Measurements from ENCODE around the gene SPTLC2. TPM values are rescaled to one million over a fixed set of nuclear protein-coding genes. Genes with fewer than 3 reads are reported as not detected.

SPTLC2 gene
- total RNA-seq, 1 experiment from 2014 or later = 68.4 TPM

DNA sequence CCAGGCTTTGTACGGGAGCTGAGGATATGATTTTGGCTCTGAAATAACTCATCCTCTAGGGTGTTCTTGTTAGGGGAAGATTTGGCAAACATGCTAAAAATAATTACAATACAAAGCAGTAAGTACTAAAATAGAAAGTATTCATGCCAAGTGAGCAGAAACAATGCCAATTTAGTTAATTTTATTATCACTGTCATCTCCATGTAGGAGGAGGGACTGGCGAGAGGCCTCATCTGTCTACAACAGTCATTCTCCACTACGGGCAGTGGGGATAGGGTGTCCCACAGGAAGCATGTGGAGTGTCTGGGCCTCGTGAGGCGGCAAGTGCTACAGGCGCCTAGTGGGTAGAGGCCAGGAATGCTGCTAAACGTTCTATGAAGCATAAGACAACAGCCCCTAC lies 121.1 kb downstream of the SPTLC2 start:
- Histone ChIP-seq H4K20me1 (ENCODE audit: insufficient read depth) (no peaks in the 10 kb centered on the region), H3K79me2 (ENCODE audit: low read depth) (no peaks in the 10 kb centered on the region), H3K27me3 (ENCODE audit: insufficient read depth, low read depth) (no peaks in the 10 kb centered on the region), H3K27ac (no peak overlapping the region), H3K4me3 (no peak overlapping the region), H3K36me3 (ENCODE audit: low read depth) (no peaks in the 10 kb centered on the region), H3K9me2 (ENCODE audit: insufficient read depth) (no peaks in the 10 kb centered on the region), H3K4me1 (replicated peaks; ENCODE audit: insufficient read depth) (no peaks in the 10 kb centered on the region), H3K4me2 (no peak overlapping the region), H3F3A (ENCODE audit: insufficient read depth, low read depth) (peaks cover 7% of the 10 kb centered on the region; the same call in 1 of the 2 replicates), H2AFZ (no peak overlapping the region), H3K9me3 (ENCODE audit: insufficient read depth, low read depth) (no peaks in the 10 kb centered on the region)
- no peak for DNase-seq
- TF ChIP-seq EZH2 (IDR thresholded peaks at IDR 0.05; ENCODE audit: low read depth) = no peak
- TF ChIP-seq, protein P1, sequence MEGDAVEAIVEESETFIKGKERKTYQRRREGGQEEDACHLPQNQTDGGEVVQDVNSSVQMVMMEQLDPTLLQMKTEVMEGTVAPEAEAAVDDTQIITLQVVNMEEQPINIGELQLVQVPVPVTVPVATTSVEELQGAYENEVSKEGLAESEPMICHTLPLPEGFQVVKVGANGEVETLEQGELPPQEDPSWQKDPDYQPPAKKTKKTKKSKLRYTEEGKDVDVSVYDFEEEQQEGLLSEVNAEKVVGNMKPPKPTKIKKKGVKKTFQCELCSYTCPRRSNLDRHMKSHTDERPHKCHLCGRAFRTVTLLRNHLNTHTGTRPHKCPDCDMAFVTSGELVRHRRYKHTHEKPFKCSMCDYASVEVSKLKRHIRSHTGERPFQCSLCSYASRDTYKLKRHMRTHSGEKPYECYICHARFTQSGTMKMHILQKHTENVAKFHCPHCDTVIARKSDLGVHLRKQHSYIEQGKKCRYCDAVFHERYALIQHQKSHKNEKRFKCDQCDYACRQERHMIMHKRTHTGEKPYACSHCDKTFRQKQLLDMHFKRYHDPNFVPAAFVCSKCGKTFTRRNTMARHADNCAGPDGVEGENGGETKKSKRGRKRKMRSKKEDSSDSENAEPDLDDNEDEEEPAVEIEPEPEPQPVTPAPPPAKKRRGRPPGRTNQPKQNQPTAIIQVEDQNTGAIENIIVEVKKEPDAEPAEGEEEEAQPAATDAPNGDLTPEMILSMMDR (conservative IDR thresholded peaks at IDR 0.05) = no peak
- CTCF ChIA-PET = no interaction called here
- BruUV-seq (replicated peaks) = no TSS peak
- intact Hi-C loops (cut with micrococcal nuclease; ENCODE audit: unreplicated experiment) = no loop called here
- POLR2A ChIA-PET (ENCODE audit: unreplicated experiment) = interaction anchor here (0.7 kb wide), 1 partner anchor 266 kb away, joined by 4 read pairs; no protein-coding TSS in a partner anchor

DNA sequence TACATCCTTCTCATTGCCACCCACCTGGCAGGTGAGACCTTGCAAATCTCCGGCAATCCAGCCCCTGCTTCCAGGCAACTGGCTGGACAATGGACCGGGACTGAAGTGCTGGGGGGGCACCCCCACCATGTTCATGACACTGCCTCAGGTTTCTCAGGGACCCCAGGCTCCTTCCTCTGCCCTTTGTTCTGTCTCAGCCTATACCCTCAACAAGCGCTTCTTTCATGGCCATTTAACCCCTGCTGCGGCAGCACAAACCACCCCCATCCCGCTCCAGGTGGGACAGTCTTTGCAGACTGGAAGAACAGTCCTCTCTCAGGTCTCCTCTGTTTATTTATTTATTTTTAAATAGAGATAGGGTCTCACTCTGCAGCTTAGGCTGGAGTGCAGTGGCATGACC lies 125.4 kb downstream of the SPTLC2 start:
- H3K36me3 ChIP-seq (ENCODE audit: low read depth) = no peaks in the 10 kb centered on the region
- intact Hi-C loops (cut with micrococcal nuclease; ENCODE audit: unreplicated experiment) = no loop called here
- no peak overlapping the region for H3K27ac ChIP-seq
- ChIA-PET POLR2A (ENCODE audit: unreplicated experiment) (no interaction called here), CTCF (no interaction called here)
- H2AFZ ChIP-seq = no peak overlapping the region
- no peak overlapping the region for H3K4me2 ChIP-seq
- no peak overlapping the region for H3K4me3 ChIP-seq
- no peaks in the 10 kb centered on the region for H3K4me1 ChIP-seq (replicated peaks; ENCODE audit: insufficient read depth)
- no peaks in the 10 kb centered on the region for H3K79me2 ChIP-seq (ENCODE audit: low read depth)
- no TSS peak for BruUV-seq (replicated peaks)
- no peaks in the 10 kb centered on the region for H3K27me3 ChIP-seq (ENCODE audit: insufficient read depth, low read depth)
- no peaks in the 10 kb centered on the region for H3K9me3 ChIP-seq (ENCODE audit: insufficient read depth, low read depth)
- H4K20me1 ChIP-seq (ENCODE audit: insufficient read depth) = no peaks in the 10 kb centered on the region
- no peak for DNase-seq
- TF ChIP-seq EZH2 (IDR thresholded peaks at IDR 0.05; ENCODE audit: low read depth) = no peak
- TF ChIP-seq, protein P1 (conservative IDR thresholded peaks at IDR 0.05) = no peak
- H3K9me2 ChIP-seq (ENCODE audit: insufficient read depth) = no peaks in the 10 kb centered on the region
- H3F3A ChIP-seq (ENCODE audit: insufficient read depth, low read depth) = peaks cover 7% of the 10 kb centered on the region; the same call in 1 of the 2 replicates

DNA sequence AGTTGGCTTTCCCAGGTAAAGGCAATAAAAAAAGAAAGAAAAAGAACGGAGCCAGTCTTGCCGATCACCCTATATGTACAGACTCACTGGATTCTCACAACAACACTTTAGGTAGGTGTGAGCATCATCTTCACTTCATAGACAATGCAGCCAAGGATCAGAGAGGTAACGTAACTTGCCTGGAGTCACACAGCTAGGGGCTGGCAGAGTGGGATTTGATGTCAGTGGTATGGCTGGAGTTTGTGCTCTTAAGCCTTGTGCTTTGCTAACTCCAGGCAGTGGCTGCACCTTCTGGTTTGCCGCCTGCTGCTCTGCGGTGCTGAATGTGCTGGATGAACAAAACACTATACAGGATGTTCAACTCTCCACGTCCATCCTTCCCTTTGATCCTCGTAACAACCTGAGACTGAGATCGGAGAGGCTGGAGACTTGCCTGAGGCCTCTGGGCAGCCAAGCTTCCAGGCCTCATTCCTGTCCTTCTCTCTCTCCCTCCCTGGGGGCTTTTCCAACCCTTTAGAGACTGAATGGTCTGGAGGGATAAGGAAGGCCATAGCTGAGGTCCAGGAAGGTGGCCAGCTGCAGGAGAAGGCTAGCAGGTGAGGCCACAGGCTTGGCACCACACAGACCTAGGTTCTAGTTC lies 126.0 kb downstream of the SPTLC2 start:
- Histone ChIP-seq H3K79me2 (ENCODE audit: low read depth) (no peaks in the 10 kb centered on the region), H4K20me1 (ENCODE audit: insufficient read depth) (no peaks in the 10 kb centered on the region), H3K9me2 (ENCODE audit: insufficient read depth) (no peaks in the 10 kb centered on the region), H3K9me3 (ENCODE audit: insufficient read depth, low read depth) (no peaks in the 10 kb centered on the region), H3K36me3 (ENCODE audit: low read depth) (no peaks in the 10 kb centered on the region), H3K4me1 (replicated peaks; ENCODE audit: insufficient read depth) (no peaks in the 10 kb centered on the region), H3F3A (ENCODE audit: insufficient read depth, low read depth) (peaks cover 4% of the 10 kb centered on the region; the same call in 1 of the 2 replicates), H3K4me2 (no peak overlapping the region), H3K27me3 (ENCODE audit: insufficient read depth, low read depth) (no peaks in the 10 kb centered on the region), H3K27ac (no peak overlapping the region), H3K4me3 (no peak overlapping the region), H2AFZ (no peak overlapping the region)
- ChIA-PET POLR2A (ENCODE audit: unreplicated experiment) (no interaction called here), CTCF (no interaction called here)
- TF ChIP-seq, protein P1 (conservative IDR thresholded peaks at IDR 0.05) = no peak
- no peak for TF ChIP-seq EZH2 (IDR thresholded peaks at IDR 0.05; ENCODE audit: low read depth)
- intact Hi-C loops (cut with micrococcal nuclease; ENCODE audit: unreplicated experiment) = no loop called here
- no TSS peak for BruUV-seq (replicated peaks)
- no peak for DNase-seq

All from PC-9 (cell line).